HG02852 (cell line): ENCODE measurements around the gene SLC25A12.
"Not testable (repeated sequence)": the region's sequence is repeated elsewhere in the genome, so short reads cannot be mapped to it uniquely, and the experiment has no call there.

ENCODE experiments used
- ATAC-seq: cut with Tn5 transposase; IDR thresholded peaks from one replicate; pipeline ENCODE4 v1.9.1; 2021; ENCODE audit warnings: mild to moderate bottlenecking, moderate library complexity; ENCODE audit not compliant: unreplicated experiment

SLC25A12 gene

DNA sequence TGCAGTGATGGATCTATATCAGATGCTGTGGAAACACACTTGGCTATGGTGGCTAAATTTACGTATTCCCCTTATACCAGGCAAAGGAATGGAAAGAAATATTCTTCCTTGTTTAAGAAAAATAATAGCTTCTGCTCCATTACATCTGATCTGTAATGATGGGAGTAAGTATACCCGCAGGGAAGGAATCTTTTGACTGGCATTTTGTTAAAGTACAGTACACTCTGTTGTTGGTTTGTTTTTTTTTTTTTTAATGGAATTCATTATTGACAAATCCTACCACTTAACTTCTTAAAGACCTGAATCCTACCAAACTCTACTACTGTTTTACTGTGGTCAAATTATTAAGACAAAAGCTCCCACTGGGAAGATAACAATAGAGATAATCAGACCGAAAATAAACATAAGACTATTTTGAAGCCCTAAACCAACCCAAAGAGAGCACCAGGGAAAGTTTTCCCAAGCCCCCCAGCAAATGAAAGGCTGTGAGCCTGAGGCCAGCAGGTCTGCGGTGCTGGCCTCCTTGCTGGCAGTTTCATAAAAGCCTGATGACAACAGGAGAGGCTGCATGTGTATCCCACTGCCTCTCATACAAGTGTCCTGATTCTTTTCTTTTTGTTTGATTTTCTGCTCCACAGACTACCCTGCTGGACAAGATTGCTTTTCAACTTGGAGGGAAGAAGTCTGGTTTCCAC is 101.0 kb downstream of the SLC25A12 start:
- no peak for ATAC-seq

DNA sequence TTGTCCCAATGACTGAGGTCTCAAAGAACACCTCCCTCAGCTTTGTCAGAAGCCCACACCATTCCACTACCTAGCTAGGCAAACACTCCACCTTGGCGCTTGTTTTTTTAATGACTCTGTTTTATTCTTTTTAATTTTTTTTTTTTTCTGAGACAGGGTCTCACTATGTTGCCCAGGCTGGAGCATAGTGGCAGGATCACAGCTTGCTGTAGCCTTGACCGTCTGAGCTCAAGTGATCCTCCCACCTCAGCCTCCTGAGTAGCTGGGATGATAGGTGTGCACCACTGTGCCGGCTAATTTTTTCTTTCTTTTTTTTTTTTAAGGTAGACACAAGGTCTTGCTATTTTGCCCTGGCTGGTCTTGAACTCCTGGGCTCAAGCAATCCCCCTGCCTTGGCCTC is 101.9 kb downstream of the SLC25A12 start:
- ATAC-seq: no peak

DNA sequence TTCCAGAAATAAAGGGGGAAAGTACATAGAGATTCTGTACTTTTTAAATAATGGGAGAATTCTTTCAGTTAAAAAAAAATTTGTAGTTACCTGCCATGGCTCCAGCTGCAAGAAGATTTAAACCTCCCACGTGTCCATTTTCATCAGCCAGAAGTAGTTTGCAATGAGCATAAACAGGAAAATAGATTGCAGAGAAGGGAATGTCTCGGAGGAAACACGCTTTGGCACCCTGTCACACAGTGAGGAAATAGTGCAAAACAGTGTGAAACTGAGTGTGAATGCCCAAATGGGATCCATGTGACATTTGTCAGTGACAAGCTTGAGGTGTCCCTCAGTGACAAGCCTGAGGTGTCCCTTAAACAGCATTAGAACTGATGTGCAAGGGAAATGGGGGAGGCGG is 102.7 kb downstream of the SLC25A12 start:
- ATAC-seq: no peak

DNA sequence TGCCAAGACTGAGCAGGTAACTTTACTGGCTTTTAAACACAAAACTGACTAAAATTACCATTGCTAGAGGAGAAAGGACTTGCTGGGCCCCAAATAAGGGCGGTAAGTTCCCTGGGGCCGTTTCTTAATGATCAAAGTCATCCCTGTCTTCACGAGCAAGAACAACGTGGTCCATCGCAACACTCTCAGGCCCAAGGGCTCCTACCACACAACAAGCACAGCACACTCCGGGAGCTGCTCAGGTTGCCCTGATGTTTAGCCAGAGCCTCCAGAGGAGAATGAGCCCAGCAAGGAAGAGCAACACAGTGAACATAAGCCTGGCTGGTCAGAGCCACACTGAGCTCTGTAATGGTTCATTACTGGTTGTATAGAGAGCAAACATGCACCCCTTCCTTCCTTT is 104.1 kb downstream of the SLC25A12 start:
- no peak for ATAC-seq

DNA sequence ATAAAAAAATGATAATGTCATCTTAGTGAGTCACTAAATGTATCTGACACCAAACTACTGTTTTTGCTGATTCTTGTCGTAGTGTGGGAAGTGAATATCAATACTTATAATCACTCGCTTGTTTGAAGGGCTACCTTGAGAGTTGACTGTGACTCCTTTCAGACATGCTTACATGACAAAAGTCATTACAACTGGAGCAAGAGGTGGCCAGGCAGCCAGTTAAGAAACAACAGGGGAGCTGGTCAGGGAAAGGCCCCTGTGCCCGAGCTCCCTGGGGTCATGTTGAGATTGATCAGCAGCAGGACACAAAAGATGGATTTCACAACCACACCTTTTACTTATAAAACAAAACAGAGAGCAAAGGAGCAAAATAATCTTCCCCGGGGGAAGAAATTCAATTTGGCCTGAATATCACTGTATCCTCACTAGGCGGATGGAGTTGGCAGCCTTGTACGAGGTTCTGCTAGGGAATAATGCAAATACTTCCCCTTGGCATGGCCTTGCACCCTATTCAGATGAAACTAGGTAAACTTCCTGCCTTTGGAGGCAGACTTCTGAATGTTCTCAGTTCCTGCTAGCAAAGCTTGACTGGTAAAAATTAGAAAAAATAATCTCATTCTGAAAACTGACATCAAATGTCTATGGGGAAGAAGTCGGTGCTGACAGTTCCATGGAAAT is 105.6 kb downstream of the SLC25A12 start:
- ATAC-seq: no peak

DNA sequence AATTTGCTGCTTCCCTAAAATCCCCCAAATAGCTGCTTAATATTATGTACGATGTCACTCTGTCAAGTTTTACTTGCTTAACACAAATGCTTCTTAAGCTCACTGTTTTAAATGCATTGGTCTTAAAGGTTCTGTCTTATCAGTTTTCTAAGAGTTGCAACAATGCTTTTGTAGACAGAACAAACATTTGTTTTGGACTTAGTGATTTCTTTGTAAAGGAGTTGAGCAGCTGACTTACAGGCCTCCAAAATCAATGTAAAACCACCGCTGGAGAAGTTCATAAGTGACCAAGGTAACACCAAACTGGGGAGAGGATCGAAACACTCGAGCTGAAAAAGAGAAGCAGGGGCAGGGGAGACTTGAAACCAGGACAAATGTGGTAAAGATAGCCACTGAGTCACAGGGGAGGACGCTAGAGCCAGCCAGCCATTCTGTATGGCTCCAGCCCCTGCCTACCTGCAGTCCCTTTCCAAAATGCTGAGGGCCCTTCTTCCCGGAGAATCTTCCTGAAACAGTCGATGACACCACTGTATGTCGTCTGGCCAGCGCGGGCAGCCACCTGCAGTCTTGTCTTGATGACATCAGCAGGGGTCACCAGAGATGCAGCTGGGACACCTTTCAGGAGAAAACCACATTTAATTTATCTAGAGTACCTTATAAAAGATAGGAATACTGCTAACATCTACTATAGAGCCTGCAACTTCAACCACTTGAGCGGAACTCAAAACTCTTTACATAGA is 106.5 kb downstream of the SLC25A12 start:
- no peak for ATAC-seq

DNA sequence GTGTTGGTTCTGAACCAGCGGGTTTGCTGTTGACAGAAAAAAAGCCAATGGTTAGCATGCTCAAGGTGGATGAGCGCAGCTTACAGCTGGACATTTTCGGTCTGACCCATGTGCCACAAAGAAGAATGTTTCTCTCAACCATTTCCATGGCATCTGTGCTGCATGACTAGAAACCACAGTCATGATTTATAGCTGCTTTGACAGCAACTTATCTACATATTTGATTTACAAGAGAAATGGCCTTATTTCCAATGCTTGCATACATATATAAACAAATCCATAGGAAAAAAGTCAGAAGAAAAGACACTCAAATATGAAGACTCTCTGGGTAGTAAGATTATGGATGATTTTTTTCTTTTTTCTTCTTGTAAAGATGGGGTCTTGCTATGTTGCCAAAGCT is 108.6 kb downstream of the SLC25A12 start:
- no peak for ATAC-seq

DNA sequence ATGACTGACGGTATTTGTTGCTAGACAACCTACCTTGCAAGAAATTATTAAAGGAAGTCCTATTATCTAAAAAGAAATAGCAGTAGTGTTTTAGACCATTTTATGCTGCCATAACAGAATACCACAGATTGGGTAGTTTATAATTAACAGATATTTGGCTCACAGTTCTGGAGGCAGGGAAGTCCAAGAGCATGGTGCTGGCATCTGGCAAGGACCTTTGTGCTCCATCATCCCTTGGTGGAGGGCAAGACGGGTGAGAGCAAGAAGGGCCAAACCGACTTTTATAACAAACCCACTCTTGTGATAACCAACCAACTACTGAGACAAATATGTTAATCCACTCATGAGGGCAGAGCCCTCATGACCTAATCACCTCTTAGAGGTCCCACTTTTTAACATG is 115.5 kb downstream of the SLC25A12 start:
- no peak for ATAC-seq

DNA sequence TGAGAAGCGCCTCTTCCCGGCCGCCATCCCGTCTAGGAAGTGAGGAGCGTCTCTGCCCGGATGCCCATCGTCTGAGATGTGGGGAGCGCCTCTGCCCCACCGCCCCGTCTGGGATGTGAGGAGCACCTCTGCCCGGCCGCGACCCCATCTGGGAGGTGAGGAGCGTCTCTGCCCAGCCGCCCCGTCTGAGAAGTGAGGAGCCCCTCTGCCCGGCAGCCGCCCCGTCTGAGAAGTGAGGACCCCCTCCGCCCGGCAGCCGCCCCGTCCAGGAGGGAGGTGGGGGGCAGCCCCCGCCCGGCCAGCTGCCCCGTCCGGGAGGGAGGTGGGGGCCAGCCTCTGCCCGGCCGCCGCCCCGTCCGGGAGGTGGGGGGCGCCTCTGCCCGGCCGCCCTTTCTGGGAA is 119.5 kb downstream of the SLC25A12 start:
- ATAC-seq: not testable (repeated sequence)

DNA sequence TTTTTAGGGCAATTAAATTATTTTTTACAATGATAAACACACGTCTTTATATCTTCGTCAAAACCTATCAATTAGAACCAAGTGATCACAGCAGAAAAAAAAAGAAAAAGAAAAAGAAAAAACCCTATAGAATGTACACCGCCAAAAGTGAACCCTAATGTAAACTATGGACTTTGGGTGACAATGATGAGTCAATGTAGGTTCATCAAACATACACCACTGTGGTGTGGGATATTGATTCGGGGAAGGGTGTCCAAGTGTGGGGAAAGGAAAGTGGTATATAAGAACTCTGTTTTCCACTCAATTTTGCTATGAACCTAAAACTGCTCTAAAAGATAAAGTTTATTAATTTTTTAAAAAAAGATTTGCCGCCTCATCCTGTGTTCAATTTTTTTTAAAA is 121.7 kb downstream of the SLC25A12 start:
- no peak for ATAC-seq

DNA sequence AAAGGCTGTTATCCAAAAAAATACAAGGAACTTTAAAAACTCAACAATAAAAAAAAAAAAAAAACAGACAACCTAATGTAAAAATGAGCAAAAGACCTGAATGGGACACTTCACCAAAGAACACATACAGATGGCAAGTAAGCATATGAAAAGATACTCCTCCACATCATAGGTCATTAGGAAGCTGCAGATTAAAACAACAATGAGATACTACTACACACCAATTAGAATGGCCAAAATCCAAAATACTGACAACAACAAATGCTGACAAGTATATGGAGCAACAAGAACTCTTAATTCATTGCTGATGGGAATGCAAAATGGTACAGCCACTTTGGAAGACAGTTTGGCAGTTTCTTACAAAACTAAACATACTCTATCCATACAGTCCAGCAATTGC is 122.6 kb downstream of the SLC25A12 start:
- no peak for ATAC-seq

DNA sequence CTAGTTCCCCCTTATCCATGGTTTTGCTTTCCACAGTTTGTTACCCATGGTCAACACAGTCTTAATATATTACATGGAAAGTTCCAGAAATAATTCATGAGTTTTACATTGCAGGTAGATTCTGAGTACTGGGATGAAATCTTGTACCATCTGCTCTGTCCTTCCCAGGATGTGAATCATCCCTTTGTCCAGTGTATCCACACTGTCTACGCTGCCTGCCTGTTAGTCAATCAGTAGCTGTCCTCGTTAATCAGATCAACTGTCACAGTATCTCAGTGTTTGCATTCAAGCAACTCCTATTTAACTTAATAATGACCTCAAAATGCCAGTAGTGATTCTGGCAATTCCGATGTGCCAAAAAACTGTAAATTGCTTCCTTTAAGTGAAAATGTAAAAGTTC is 130.4 kb downstream of the SLC25A12 start:
- no peak for ATAC-seq

DNA sequence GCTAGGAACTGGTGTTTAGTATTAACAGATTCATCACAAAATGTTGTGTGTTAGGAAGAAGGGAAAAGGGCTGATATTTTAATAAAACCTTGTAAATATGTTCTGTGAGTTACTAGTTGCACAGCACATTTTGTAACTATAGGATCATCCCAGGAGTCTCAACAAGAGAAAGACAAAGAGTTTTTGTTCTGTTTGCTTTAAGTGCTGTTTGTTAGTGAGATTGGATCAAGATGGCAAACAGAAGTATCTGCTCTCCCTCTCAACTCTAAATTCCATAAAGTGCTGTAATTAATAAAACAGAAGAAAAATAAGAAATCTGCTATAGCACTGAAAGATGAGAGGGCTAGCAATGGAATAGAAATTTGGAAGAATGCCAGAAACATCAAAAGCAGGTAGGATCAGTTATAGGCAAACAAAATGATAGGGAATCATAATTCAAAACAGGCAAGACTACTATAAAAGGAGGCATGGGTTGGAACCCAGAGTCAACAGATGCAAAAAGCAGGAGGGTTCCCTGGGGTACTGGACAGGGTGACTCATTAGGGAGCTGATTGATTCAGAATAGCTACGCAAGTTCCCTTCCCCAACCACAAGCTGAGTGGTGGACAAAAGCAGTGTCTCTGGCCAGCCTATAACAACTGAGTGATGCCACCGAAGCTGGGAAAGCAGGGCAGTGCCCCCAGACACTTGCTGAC is 131.0 kb downstream of the SLC25A12 start:
- ATAC-seq: no peak

DNA sequence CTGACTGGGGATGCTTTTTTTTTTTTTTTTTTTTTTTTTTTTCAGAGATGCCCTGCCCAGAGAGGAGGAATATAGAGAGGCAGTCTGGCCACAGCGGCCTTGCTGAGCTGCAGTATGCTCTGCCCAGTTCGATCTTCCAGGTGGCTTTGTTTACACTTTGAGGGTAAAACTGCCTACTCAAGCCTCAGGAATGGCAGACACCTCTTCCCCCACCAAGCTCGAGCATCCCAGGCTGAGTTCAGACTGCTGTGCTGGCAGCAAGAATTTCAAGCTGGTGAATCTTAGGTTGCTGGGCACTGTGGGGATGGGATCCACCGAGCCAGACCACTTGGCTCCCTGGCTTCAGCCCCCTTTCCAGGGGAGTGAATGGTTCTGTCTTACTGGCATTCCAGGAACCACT is 132.9 kb downstream of the SLC25A12 start:
- ATAC-seq: not testable (repeated sequence)

DNA sequence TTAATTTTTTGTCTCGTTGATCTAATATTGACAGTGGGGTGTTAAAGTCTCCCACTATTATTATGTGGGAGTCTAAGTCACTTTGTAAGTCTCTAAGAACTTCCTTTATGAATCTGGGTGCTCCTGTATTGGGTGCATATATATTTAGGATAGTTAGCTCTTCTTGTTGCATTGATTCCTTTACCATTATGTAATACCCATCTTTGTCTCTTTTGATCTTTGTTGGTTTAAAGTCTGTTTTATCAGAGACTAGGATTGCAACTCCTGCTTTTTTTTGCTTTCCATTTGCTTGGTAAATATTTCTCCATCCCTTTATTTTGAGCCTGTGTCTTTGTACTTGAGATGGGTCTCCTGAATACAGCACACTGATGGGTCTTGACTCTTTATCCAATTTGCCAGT is 135.3 kb downstream of the SLC25A12 start:
- ATAC-seq: not testable (repeated sequence)

DNA sequence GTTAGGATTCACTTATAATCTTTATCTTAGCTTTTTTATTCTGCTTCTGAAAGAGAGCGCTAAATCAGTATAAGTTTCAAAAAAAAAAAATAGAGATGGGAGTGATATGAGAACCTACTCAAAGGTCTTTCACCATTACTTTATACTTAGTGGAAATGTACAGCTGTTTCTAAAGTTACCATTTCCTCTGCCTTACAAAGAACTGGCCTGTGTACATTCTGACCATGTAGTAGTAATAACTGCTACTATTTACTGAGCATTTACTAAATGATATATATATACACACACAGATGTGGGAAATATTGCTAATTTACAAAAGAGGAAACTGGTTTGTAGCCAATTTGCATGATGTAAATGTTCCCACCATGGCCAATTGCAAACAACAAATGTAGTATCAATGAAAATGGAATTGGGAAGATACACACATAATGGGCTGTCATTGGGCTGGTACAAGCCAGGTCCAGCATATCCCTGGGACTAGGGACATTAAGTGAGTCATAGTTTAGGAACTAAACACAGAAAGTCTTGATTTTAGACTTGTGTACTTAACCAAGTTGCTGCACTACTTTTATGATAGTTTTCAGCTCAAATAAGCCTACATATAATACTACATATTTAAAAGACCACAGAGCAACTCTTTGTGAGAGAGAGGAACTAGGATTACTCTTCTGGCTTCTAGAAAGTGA is 139.6 kb downstream of the SLC25A12 start:
- ATAC-seq: no peak

DNA sequence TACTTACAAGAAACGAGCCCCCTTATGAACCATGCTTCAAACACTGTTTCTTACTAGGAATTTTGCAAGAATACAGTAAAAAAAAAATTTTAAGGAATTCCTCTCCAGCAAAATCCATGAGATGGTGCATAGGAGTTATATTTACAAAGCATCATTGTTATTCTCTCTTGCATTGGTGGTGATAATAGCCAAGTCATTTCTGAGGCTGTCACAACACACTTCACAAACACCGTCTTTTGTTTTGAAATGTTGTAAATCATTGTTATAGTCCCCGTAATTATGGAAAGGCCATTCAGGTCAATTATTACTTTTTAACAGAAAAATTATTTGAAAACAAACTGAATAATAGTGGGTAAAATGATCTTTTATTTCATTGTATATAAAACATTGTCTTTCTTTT is 146.7 kb downstream of the SLC25A12 start:
- no peak for ATAC-seq

DNA sequence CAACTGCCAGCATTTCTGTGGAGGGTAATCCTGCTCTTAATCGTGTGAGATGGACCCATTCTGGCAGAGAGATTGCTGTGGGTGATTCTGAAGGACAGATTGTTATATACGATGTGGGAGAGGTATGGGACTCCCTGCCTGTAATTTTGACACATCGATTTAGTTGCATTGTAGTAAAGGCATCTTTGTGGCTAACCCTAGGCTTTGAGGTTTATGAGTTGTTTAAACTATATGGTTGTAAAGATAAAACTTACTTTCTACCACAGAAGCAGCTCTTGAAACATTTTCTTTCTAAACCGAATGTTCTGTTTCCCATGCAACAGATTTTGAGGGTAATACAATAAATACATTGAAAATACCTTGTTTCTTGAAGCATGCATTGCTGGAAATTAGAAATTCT is 148.2 kb downstream of the SLC25A12 start:
- ATAC-seq: no peak

DNA sequence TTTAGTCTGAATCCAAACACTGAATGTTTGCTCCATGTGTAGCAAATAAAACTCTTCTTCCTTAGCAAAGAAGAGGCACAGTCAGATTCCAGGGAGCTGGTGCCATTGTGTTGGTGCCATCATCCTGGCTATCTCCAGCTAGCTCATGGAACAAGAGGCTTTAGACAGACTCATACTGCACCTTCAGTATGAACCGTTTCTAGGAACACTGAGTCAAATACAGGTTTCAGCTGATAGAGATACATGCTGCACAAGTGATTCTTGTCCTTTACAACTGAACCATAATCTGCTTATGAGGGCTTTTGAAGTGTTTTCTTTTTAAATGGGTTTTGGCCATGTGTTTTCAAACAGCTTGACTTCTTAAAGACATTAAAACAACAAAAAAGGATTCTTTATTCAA is 148.9 kb downstream of the SLC25A12 start:
- ATAC-seq: no peak

DNA sequence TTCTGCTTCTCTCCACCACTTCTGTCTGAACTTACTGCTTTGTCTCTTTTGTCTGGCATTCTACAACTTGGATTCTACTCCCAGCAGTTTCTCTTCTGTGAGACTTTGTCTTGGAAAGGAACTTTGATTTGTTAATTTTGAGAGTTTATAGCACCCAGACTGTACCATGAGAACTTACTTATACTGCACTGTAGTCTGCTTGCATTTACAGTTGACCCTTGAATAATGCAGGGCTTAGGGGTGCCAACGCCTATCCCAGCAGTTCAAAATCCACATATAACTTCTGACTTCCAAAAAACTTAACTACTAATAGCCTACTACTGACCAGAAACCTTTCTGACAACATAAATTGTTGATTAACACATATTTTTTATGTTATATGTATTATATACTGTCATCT is 151.3 kb downstream of the SLC25A12 start:
- ATAC-seq: no peak

DNA sequence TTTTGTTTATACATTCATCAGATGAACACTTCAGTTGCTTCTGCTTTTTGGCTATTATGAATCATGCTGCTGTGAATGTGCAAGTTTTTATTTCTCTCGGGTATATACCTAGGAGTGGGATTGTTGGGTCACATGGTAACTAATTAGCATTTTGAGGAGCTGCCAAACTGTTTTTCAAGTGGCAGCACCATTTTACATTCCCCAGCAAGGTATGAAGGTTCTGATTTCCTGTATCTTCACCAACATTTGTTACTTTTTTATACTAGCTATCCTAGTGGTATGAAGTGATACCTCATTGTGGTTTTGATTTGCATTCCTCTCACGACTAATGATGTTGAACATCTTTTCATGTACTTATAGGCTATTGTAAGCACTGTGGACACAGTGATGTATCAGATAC is 152.9 kb downstream of the SLC25A12 start:
- ATAC-seq: no peak
